Panc1 (cell line): Measurements from ENCODE around the gene GTF3C5.

Experiments
- SIN3A ChIP-seq: IDR thresholded peaks from 2 replicates; pipeline ENCODE4 v1.6.1; 2012; ENCODE audit warnings: low read depth, mild to moderate bottlenecking, low read length, moderate library complexity, borderline replicate concordance; ENCODE audit not compliant: insufficient read depth
- TF ChIP-seq, protein P1 (sequence below): fragments of 450-650 bp; IDR thresholded peaks from 2 replicates; pipeline ENCODE4 v1.5.1; 2017; ENCODE audit warnings: mild to moderate bottlenecking

DNA sequence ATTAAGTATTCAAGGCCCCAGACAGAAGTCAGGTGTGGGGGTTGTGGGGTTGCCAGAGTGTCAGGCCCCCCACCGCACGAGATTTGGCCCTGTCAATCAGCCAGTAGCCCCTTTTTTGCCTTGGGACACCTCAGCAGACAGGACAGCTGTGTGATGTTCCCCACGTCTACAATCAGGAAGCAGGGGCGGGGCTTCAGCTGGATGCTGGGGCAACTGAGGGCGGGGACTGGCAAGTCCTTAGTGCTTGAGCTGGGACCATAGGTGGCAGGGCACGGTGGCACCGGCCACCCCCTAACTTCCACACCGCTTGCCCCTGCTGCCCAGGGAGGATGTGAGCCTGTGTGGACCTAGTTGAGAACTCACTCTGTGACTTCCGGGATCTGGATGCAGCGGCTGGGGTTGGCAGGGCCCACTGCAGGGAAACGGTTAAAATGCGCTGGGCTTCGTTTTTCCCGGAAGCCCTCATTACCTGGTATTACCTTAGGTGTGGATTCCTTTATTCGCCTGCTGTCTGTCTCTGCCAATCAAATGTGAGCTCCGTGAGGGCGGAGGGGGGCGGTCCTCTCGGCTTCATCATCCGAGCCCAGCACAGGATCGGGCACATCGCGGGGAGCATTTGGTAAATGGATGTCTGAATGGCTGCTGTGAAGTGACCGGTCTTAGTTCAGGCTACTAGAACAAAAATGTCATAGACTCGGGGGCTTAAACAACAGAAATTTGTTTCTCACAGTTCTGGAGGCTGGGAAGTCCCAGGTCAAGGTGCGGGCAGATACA is 7.5 kb upstream of the GTF3C5 start:
- TF ChIP-seq SIN3A, result no peak
- TF ChIP-seq, protein P1, sequence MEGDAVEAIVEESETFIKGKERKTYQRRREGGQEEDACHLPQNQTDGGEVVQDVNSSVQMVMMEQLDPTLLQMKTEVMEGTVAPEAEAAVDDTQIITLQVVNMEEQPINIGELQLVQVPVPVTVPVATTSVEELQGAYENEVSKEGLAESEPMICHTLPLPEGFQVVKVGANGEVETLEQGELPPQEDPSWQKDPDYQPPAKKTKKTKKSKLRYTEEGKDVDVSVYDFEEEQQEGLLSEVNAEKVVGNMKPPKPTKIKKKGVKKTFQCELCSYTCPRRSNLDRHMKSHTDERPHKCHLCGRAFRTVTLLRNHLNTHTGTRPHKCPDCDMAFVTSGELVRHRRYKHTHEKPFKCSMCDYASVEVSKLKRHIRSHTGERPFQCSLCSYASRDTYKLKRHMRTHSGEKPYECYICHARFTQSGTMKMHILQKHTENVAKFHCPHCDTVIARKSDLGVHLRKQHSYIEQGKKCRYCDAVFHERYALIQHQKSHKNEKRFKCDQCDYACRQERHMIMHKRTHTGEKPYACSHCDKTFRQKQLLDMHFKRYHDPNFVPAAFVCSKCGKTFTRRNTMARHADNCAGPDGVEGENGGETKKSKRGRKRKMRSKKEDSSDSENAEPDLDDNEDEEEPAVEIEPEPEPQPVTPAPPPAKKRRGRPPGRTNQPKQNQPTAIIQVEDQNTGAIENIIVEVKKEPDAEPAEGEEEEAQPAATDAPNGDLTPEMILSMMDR, result no peak
